ENCODE measurements around the gene SKIC3. TPM values are rescaled to one million over a fixed set of nuclear protein-coding genes. Genes with fewer than 3 reads are reported as not detected.

The SKIC3 gene
- polyA plus RNA-seq, 1 of the 3 experiments (the other 2 are of a cell fraction), result 27.4 TPM

DNA sequence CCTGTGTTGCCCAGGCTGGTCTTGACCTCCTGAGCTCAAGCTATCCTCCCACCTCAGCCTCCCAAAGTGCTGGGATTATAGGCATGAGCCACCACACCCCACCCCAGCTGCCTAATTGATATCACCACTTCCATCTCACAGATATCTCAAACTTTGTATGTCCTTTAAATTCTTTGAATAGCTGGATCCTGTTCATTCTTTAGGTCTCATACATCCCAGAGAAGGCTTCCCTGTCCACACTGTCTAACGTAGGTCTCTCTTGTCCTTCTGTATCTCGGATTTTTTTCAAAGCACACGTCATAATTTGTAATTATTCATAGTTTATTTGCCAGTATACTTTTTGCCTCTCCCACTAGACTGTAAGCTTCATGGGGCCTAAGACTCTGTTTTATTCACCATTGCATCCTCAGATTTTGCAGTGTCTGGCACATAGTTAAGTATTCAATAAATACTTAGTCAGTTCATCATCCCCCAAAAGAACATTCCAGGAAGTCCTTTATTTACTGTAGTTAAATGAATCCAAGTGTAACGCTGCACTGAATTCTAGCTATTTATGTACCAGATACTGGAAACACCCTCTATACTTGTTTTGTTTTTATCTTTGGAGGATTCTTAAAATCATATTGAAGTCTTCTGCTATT lies 10.6 kb upstream of the SKIC3 start:
- Histone ChIP-seq H4K20me1 (ENCODE audit: insufficient read depth) (no peaks in the 10 kb centered on the region), H3K79me2 (ENCODE audit: insufficient read depth) (no peaks in the 10 kb centered on the region), H3K4me1 (ENCODE audit: control insufficient read depth in 1 of 2, insufficient read depth in 2 of 2, low read depth in 1 of 2, low read length in 1 of 2) (no peaks in the 10 kb centered on the region; a peak in 2 of 4 replicates), H3K9me3 (no peaks in the 10 kb centered on the region), H3K9ac (no peak overlapping the region), H3K27me3 (ENCODE audit: insufficient read depth) (no peaks in the 10 kb centered on the region), H3K36me3 (replicated peaks in 1 of 2; ENCODE audit: control insufficient read depth in 1 of 2, insufficient read depth in 2 of 2, low read length in 1 of 2) (peaks cover 16 to 19% of the 10 kb centered on the region in 2 experiments), H3K9me2 (no peaks in the 10 kb centered on the region), H2AFZ (ENCODE audit: low read depth) (no peak overlapping the region), H3K27ac (ENCODE audit: low read depth in 2 of 2, low read length in 1 of 2) (no peak overlapping the region), H3F3A (replicated peaks; ENCODE audit: insufficient read depth) (no peaks in the 10 kb centered on the region), H3K4me3 (ENCODE audit: low read depth in 2 of 2, low read length in 1 of 2) (no peak overlapping the region), H3K4me2 (no peak overlapping the region)
- CTCF ChIA-PET, result no interaction called here
- no peak for DNase-seq
- TF ChIP-seq JUND (IDR thresholded peaks at IDR 0.05) (no peak), NFIC (IDR thresholded peaks at IDR 0.05; ENCODE audit: borderline replicate concordance) (no peak), TEAD4 (IDR thresholded peaks at IDR 0.05; ENCODE audit: borderline replicate concordance, insufficient read depth) (no peak), EZH2phosphoT487 (IDR thresholded peaks at IDR 0.05; ENCODE audit: borderline replicate concordance, low read depth) (no peak), FOSL2 (IDR thresholded peaks at IDR 0.05; ENCODE audit: borderline replicate concordance, low read depth) (no peak), RAD21 (IDR thresholded peaks at IDR 0.05; ENCODE audit: low read length) (no peak), MXI1 (IDR thresholded peaks at IDR 0.05; ENCODE audit: low read depth, low read length) (no peak), TCF12 (IDR thresholded peaks at IDR 0.05) (no peak), SIN3A (IDR thresholded peaks at IDR 0.05; ENCODE audit: borderline replicate concordance, low read depth, low read length) (no peak), FOXJ3 (CRISPR knock-in tag; IDR thresholded peaks at IDR 0.05) (no peak), SMC3 (IDR thresholded peaks at IDR 0.05; ENCODE audit: low read depth, low read length) (no peak)
- TF ChIP-seq, protein P1, sequence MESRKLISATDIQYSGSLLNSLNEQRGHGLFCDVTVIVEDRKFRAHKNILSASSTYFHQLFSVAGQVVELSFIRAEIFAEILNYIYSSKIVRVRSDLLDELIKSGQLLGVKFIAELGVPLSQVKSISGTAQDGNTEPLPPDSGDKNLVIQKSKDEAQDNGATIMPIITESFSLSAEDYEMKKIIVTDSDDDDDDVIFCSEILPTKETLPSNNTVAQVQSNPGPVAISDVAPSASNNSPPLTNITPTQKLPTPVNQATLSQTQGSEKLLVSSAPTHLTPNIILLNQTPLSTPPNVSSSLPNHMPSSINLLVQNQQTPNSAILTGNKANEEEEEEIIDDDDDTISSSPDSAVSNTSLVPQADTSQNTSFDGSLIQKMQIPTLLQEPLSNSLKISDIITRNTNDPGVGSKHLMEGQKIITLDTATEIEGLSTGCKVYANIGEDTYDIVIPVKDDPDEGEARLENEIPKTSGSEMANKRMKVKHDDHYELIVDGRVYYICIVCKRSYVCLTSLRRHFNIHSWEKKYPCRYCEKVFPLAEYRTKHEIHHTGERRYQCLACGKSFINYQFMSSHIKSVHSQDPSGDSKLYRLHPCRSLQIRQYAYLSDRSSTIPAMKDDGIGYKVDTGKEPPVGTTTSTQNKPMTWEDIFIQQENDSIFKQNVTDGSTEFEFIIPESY (IDR thresholded peaks at IDR 0.05; ENCODE audit: borderline replicate concordance, low read depth), result no peak
- TF ChIP-seq, protein P2, sequence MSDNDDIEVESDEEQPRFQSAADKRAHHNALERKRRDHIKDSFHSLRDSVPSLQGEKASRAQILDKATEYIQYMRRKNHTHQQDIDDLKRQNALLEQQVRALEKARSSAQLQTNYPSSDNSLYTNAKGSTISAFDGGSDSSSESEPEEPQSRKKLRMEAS (IDR thresholded peaks at IDR 0.05; ENCODE audit: low read depth), result no peak
- WGBS (ENCODE audit: low lambda C conversion rate), result 85% methylated on average over 4 of the region's 4 CpGs
- POLR2A ChIA-PET, result no interaction called here

DNA sequence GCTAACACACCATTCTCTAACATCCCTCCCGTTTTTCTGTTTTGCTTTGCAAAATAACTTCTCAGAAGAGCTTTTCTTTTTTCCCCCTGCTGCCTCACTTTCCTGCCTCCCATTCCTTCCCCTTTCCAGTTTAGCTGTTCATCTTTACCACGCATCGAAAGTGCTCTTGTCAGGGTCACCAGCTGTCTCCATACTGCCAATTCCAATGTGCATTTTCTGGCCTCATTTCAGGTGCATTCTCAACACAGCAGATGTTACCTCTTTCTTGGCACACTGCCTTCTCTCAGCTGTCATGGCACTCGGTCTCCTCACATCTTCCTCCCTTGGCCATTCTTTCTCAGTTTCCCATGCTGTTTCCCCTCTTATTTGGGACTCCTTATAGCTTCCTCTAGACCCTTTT lies 9.7 kb upstream of the SKIC3 start:
- peaks cover 16 to 19% of the 10 kb centered on the region in 2 experiments for H3K36me3 ChIP-seq (replicated peaks in 1 of 2; ENCODE audit: control insufficient read depth in 1 of 2, insufficient read depth in 2 of 2, low read length in 1 of 2)
- no peaks in the 10 kb centered on the region for H3F3A ChIP-seq (replicated peaks; ENCODE audit: insufficient read depth)
- H2AFZ ChIP-seq (ENCODE audit: low read depth), result no peak overlapping the region
- H3K9me2 ChIP-seq, result no peaks in the 10 kb centered on the region
- no peaks in the 10 kb centered on the region for H3K79me2 ChIP-seq (ENCODE audit: insufficient read depth)
- WGBS (ENCODE audit: low lambda C conversion rate), result 85% methylated on average over 4 of the region's 4 CpGs
- H4K20me1 ChIP-seq (ENCODE audit: insufficient read depth), result no peaks in the 10 kb centered on the region
- H3K4me1 ChIP-seq (ENCODE audit: control insufficient read depth in 1 of 2, insufficient read depth in 2 of 2, low read depth in 1 of 2, low read length in 1 of 2), result no peaks in the 10 kb centered on the region; a peak in 1 of 4 replicates
- no peak for DNase-seq
- H3K27me3 ChIP-seq (ENCODE audit: insufficient read depth), result no peaks in the 10 kb centered on the region
- H3K27ac ChIP-seq (ENCODE audit: low read depth in 2 of 2, low read length in 1 of 2), result no peak overlapping the region
- no peak overlapping the region for H3K4me2 ChIP-seq
- no peak overlapping the region for H3K4me3 ChIP-seq (ENCODE audit: low read depth in 2 of 2, low read length in 1 of 2)
- no peaks in the 10 kb centered on the region for H3K9me3 ChIP-seq
- CTCF ChIA-PET, result interaction anchor here (0.5 to 1.1 kb wide), 2 partner anchors 10 to 26 kb away, joined by 3 read pairs; partner anchors contain the start of genes ARSK and SKIC3
- POLR2A ChIA-PET, result no interaction called here
- H3K9ac ChIP-seq, result no peak overlapping the region
- TF ChIP-seq MEF2A (IDR thresholded peaks at IDR 0.05; ENCODE audit: borderline replicate concordance, low read depth) (no peak), TAF1 (IDR thresholded peaks at IDR 0.05; ENCODE audit: borderline replicate concordance, low read depth, low read length) (no peak), RAD21 (IDR thresholded peaks at IDR 0.05; ENCODE audit: low read length) (no peak), ELF1 (IDR thresholded peaks at IDR 0.05) (no peak), EP300 (IDR thresholded peaks at IDR 0.05; ENCODE audit: borderline replicate concordance in 1 of 2, low read depth in 1 of 2, low read length in 1 of 2) (no peak), GATA2 (CRISPR knock-in tag; IDR thresholded peaks at IDR 0.05) (no peak), TEAD4 (IDR thresholded peaks at IDR 0.05; ENCODE audit: borderline replicate concordance, insufficient read depth) (no peak), YY1 (IDR thresholded peaks at IDR 0.05; ENCODE audit: low read depth) (no peak), FOSL2 (IDR thresholded peaks at IDR 0.05; ENCODE audit: borderline replicate concordance, low read depth) (no peak)
- TF ChIP-seq, protein P3, sequence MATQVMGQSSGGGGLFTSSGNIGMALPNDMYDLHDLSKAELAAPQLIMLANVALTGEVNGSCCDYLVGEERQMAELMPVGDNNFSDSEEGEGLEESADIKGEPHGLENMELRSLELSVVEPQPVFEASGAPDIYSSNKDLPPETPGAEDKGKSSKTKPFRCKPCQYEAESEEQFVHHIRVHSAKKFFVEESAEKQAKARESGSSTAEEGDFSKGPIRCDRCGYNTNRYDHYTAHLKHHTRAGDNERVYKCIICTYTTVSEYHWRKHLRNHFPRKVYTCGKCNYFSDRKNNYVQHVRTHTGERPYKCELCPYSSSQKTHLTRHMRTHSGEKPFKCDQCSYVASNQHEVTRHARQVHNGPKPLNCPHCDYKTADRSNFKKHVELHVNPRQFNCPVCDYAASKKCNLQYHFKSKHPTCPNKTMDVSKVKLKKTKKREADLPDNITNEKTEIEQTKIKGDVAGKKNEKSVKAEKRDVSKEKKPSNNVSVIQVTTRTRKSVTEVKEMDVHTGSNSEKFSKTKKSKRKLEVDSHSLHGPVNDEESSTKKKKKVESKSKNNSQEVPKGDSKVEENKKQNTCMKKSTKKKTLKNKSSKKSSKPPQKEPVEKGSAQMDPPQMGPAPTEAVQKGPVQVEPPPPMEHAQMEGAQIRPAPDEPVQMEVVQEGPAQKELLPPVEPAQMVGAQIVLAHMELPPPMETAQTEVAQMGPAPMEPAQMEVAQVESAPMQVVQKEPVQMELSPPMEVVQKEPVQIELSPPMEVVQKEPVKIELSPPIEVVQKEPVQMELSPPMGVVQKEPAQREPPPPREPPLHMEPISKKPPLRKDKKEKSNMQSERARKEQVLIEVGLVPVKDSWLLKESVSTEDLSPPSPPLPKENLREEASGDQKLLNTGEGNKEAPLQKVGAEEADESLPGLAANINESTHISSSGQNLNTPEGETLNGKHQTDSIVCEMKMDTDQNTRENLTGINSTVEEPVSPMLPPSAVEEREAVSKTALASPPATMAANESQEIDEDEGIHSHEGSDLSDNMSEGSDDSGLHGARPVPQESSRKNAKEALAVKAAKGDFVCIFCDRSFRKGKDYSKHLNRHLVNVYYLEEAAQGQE (IDR thresholded peaks at IDR 0.05; ENCODE audit: low read depth, low read length), result no peak
- TF ChIP-seq, protein P1 (IDR thresholded peaks at IDR 0.05; ENCODE audit: borderline replicate concordance, low read depth), result no peak
